Left ventricle myocardium inferior (tissue), 1 donor: ENCODE measurements around the gene SLC5A12. TPM values are rescaled to one million over a fixed set of nuclear protein-coding genes. Genes with fewer than 3 reads are reported as not detected.

Experiments
- DNase-seq: peaks from one replicate; pipeline ENCODE4 v3.0.0-alpha.2; 2020
- H3K27ac ChIP-seq: fragments of 200-600 bp; replicated peaks from 2 replicates; pipeline ENCODE4 v1.8.0; 2021
- H3K27me3 ChIP-seq: fragments of 200-600 bp; 2 replicates; pipeline ENCODE4 v1.8.0; 2021; ENCODE audit warnings: low read depth
- H3K36me3 ChIP-seq: fragments of 200-600 bp; 2 replicates; pipeline ENCODE4 v1.8.0; 2021
- H3K4me1 ChIP-seq: fragments of 200-600 bp; 2 replicates; pipeline ENCODE4 v1.8.0; 2021
- H3K4me3 ChIP-seq: fragments of 200-600 bp; 2 replicates; pipeline ENCODE4 v1.8.0; 2021; ENCODE audit warnings: mild to moderate bottlenecking, moderate library complexity
- H3K9me3 ChIP-seq: fragments of 200-600 bp; replicated peaks from 2 replicates; pipeline ENCODE4 v1.8.0; 2021
- intact Hi-C: fragments of 100-400 bp; cut with micrococcal nuclease; formaldehyde crosslinking; loops from one replicate; pipeline ENCODE4 v1.11.0; 2022
- total RNA-seq: library from RNA; stranded (reverse); fragmentation: NEBNext Ultra II Directional; extraction: Animal tissue kit (Norgen Biotek cat#: 25700); gene quantifications from one replicate; pipeline ENCODE4 v1.2.1, GENCODE V29; 2021
- TF ChIP-seq, protein P1 (sequence below): fragments of 200-600 bp; IDR thresholded peaks from 2 replicates; pipeline ENCODE4 v1.8.0; 2021; ENCODE audit warnings: antibody characterized with exemption, mild to moderate bottlenecking, borderline replicate concordance
- donor health status: DM: no; HTN: yes; CAD: no; lungs with severe emphysema.

The SLC5A12 gene
- total RNA-seq, 1 donor from 2014 or later: not detected

DNA sequence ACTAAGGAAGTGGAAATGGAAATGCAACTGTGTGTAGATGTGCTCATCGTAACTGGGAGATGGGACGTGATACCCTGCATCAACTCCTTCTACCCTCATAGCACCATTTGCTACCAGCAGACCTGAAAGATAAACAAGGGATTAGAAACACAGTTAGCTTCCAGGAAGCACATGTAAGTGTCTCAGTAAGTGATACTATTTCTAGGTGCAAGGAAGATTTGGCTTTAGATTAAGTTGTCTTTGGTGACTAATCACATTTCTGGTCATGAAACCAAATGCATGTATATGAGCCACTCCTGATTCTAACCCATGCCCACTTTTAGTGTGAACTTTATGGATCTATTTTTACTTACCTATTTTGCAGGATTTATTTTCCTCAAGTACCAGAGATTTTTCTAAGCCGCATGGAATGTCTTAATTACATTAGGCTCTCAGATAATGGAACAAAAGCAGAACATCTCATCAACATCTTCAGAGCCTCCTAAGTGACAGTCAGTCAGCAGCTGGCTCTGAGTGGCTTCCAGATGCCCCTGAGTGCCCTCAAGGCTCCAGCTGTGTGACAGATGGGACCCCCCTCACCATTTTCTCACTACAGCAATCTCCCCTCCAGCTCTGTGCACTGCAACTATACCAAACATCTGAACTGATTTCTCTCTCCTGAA lies 21.2 kb downstream of the SLC5A12 start:
- Histone ChIP-seq H3K4me1 (no peaks in the 10 kb centered on the region), H3K27me3 (no peaks in the 10 kb centered on the region), H3K4me3 (no peak overlapping the region), H3K36me3 (no peaks in the 10 kb centered on the region), H3K27ac (no peak overlapping the region), H3K9me3 (no peaks in the 10 kb centered on the region)
- TF ChIP-seq, protein P1, sequence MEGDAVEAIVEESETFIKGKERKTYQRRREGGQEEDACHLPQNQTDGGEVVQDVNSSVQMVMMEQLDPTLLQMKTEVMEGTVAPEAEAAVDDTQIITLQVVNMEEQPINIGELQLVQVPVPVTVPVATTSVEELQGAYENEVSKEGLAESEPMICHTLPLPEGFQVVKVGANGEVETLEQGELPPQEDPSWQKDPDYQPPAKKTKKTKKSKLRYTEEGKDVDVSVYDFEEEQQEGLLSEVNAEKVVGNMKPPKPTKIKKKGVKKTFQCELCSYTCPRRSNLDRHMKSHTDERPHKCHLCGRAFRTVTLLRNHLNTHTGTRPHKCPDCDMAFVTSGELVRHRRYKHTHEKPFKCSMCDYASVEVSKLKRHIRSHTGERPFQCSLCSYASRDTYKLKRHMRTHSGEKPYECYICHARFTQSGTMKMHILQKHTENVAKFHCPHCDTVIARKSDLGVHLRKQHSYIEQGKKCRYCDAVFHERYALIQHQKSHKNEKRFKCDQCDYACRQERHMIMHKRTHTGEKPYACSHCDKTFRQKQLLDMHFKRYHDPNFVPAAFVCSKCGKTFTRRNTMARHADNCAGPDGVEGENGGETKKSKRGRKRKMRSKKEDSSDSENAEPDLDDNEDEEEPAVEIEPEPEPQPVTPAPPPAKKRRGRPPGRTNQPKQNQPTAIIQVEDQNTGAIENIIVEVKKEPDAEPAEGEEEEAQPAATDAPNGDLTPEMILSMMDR: no peak
- intact Hi-C loops: no loop called here
- DNase-seq: no peak

DNA sequence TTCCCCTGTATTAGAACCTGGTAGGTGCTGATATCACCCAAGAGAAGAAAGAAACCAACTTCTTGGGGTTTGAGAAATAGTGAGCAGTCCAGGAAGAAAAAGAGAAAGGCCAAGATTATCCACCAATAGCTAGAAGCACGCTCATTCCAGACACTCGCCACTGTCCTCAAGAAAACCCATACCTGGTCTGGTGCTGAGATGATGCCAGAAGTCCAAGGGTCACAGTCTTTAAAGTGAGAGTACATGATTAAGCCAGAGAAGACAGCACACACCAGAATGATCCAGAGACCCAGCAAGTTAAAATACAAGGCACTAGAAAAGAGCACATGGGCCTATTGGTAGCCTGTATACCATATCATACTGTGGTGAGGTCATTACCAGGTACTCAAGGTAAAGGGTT lies 23.6 kb downstream of the SLC5A12 start:
- Histone ChIP-seq H3K9me3 (no peaks in the 10 kb centered on the region), H3K4me3 (no peak overlapping the region), H3K36me3 (no peaks in the 10 kb centered on the region), H3K27me3 (no peaks in the 10 kb centered on the region), H3K4me1 (no peaks in the 10 kb centered on the region), H3K27ac (no peak overlapping the region)
- intact Hi-C loops: no loop called here
- DNase-seq: no peak
- TF ChIP-seq, protein P1: no peak

DNA sequence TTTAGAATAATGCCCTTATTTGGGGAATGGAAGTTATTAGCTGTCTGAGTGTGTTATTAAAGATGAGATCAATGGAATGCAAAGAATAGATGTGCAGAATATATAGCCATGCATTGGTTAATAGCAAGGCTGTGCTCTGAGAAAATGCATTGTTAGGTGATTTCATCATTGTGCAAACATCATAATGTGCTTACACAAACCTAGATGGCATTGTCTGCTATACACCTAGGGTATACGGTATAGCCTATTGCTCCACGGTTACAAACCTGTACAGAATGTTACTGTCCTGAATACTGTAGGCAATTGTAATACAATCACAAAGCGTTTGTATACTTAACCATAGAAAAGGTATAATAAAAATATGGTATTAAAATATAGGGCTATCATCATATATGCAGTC lies 25.5 kb downstream of the SLC5A12 start:
- no peak for DNase-seq
- intact Hi-C loops: no loop called here
- Histone ChIP-seq H3K4me3 (no peak overlapping the region), H3K27me3 (no peaks in the 10 kb centered on the region), H3K4me1 (no peaks in the 10 kb centered on the region), H3K27ac (no peak overlapping the region), H3K36me3 (no peaks in the 10 kb centered on the region), H3K9me3 (no peaks in the 10 kb centered on the region)
- TF ChIP-seq, protein P1: no peak

DNA sequence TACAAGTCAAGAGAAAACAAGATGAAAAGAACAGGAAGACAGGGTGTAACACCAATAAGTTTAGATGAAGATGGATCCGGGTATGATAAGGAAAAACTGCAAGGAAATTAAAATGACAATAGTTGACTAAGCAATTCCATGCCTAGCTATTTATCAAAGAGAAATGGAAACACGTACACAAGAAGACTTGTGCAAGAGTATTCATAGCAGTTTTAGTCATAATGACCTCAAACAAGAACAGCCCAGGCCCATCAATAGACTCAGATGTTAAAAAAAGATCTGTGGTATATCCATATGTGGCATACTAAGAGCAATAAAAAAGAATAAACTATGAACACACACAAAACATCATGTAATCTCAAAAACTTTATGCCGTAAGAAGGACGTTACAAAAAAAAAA lies 33.2 kb downstream of the SLC5A12 start:
- DNase-seq: no peak
- TF ChIP-seq, protein P1: no peak
- H3K4me1 ChIP-seq: no peaks in the 10 kb centered on the region

DNA sequence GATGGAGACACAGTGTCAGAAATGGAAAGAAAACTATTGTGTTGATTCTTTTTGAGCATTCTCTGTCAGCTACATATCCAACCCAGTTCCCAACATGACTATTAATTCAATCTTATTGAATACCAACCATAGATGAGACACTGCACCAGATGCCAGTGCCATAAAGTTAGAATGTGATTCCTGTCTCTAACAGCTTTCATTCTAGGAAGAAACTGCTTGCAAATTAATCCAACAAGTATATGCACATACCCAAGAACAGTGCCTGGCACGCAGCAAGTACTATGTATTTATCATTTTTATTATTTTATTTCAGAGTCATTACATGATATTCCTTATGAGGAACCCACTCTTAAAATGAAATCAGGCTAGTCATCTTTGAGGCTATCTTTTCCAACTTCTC lies 34.5 kb downstream of the SLC5A12 start:
- intact Hi-C loops: no loop called here
- no peaks in the 10 kb centered on the region for H3K27me3 ChIP-seq
- TF ChIP-seq, protein P1: no peak

More for the DNA sequence above, 33.2 kb downstream of the SLC5A12 start:
- Histone ChIP-seq H3K27ac (no peak overlapping the region), H3K9me3 (no peaks in the 10 kb centered on the region), H3K27me3 (no peaks in the 10 kb centered on the region), H3K4me3 (no peak overlapping the region), H3K36me3 (no peaks in the 10 kb centered on the region)
- intact Hi-C loops: no loop called here

More for the DNA sequence above, 34.5 kb downstream of the SLC5A12 start:
- H3K4me3 ChIP-seq: no peak overlapping the region
- no peaks in the 10 kb centered on the region for H3K36me3 ChIP-seq
- H3K27ac ChIP-seq: no peak overlapping the region
- no peaks in the 10 kb centered on the region for H3K9me3 ChIP-seq
- DNase-seq: no peak
- H3K4me1 ChIP-seq: no peaks in the 10 kb centered on the region
